Measurements from ENCODE around the gene UROC1.

- TF ChIP-seq EZH2 (IDR thresholded peaks at IDR 0.05; ENCODE audit: low read depth) (no peak), CTCF (conservative IDR thresholded peaks at IDR 0.05) (no peak)
Observed at GRCh38 chr3:126562737-126563276, 45.2 kb upstream of the UROC1 start.

Measured in PC-9 (cell line).